ENCODE data around the gene FGF16. TPM values are rescaled to one million over a fixed set of nuclear protein-coding genes. Genes with fewer than 3 reads are reported as not detected.

Gene FGF16
- total and polyA plus RNA-seq, 2 of the 8 experiments (the other 6 are each of a cell fraction or from before 2014, with no cell fraction given) = 0.50 to 1.4 TPM

DNA sequence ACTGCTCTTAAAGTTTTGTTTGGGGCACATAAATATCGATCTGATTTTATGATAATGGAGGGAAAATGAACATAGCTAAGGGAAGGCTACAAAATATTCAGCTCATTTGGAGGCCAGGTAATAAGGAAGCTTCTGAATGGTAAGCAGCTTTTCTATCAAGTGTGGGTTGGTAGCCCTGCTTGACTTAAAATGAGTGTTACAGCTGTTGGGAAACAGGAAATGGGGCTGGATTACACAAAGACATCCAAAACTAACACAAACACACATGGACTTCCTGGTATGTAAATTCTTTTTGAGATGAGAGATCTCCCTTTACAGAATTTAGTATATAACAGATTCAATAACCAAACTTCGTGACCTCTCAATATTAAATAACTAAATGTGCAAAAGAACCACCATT lies 58.0 kb downstream of the FGF16 start:
- Histone ChIP-seq H3K18ac (ENCODE audit: extremely low read depth, low read length) (no peak overlapping the region), H2BK15ac (ENCODE audit: low read length) (no peak overlapping the region), H3K4me2 (ENCODE audit: insufficient read depth in 1 of 2, low read depth in 2 of 2, low read length in 2 of 2) (no peak overlapping the region), H3K9me3 (ENCODE audit: insufficient read depth in 2 of 2, low read depth in 1 of 2, low read length in 1 of 2) (no peaks in the 10 kb centered on the region), H4K20me1 (replicated peaks in 1 of 2; ENCODE audit: control insufficient read depth in 1 of 2, insufficient read depth in 2 of 2, low read length in 2 of 2) (no peaks in the 10 kb centered on the region), H3K4me1 (replicated peaks in 1 of 4; ENCODE audit: control insufficient read depth in 3 of 4, insufficient read depth in 4 of 4, low read length in 3 of 4) (peaks cover 0 to 5% (median 2%) of the 10 kb centered on the region in 4 experiments; a peak in 1 of 7 replicates), H3K27ac (ENCODE audit: low read depth, low read length) (no peak overlapping the region), H3K4ac (replicated peaks; ENCODE audit: insufficient read length, low read depth, low read length) (no peak overlapping the region), H2BK12ac (ENCODE audit: low read depth, low read length) (no peak overlapping the region), H3K14ac (ENCODE audit: insufficient read length) (no peak overlapping the region), H3K36me3 (ENCODE audit: control insufficient read depth in 2 of 4, insufficient read depth in 4 of 4, low read length in 3 of 4) (peaks cover 0 to 8% (median under 1%) of the 10 kb centered on the region in 4 experiments; a peak in 2 of 8 replicates), H3K4me3 (ENCODE audit: extremely low read depth in 1 of 4, insufficient read depth in 2 of 4, low read depth in 3 of 4, low read length in 4 of 4) (no peak overlapping the region), H2BK120ac (replicated peaks; ENCODE audit: low read depth, low read length) (no peak overlapping the region), H4K91ac (replicated peaks; ENCODE audit: insufficient read length, low read length) (no peak overlapping the region), H2BK20ac (ENCODE audit: low read length) (no peak overlapping the region), H3K9ac (replicated peaks in 1 of 4; ENCODE audit: extremely low read depth in 1 of 4, low read depth in 3 of 4, low read length in 3 of 4) (no peak overlapping the region), H3K56ac (replicated peaks; ENCODE audit: insufficient read length, low read depth, low read length) (no peak overlapping the region), H2AK5ac (ENCODE audit: low read depth, low read length) (no peak overlapping the region), H3K27me3 (replicated peaks in 1 of 4; ENCODE audit: control insufficient read depth in 3 of 4, extremely low read depth in 1 of 4, insufficient read depth in 3 of 4, low read length in 3 of 4) (no peaks in the 10 kb centered on the region), H3K79me1 (ENCODE audit: low read depth, low read length) (no peaks in the 10 kb centered on the region), H2AFZ (ENCODE audit: low read length) (no peak overlapping the region), H3K23me2 (ENCODE audit: low read depth, low read length) (no peaks in the 10 kb centered on the region), H2BK5ac (ENCODE audit: low read depth, low read length) (no peak overlapping the region), H3K23ac (ENCODE audit: insufficient read length) (no peak overlapping the region), H4K8ac (ENCODE audit: extremely low read depth, insufficient read depth, low read length) (no peak overlapping the region), H3K79me2 (ENCODE audit: control insufficient read depth in 1 of 2, insufficient read depth in 2 of 2, low read length in 2 of 2) (no peaks in the 10 kb centered on the region), H4K5ac (ENCODE audit: insufficient read length, low read depth, low read length) (no peak overlapping the region)
- ChIA-PET CTCF (ENCODE audit: partially characterized antibody) (interaction anchor here (0.8 kb wide), 1 partner anchor 125 kb away, joined by 3 read pairs; no protein-coding TSS in a partner anchor), POLR2A (ENCODE audit: partially characterized antibody) (no interaction called here)
- FAIRE-seq (no peak), DNase-seq (ENCODE audit: low read depth in 1 of 2, low spot score in 2 of 2) (no peak)
- TF ChIP-seq CREB1 (IDR thresholded peaks at IDR 0.05) = no peak
- TF ChIP-seq CBX5 (IDR thresholded peaks at IDR 0.05; ENCODE audit: low read depth, low read length) = no peak
- no peak for TF ChIP-seq RXRA (IDR thresholded peaks at IDR 0.05; ENCODE audit: insufficient read depth, low read depth, low read length)
- TF ChIP-seq BRCA1 (IDR thresholded peaks at IDR 0.05; ENCODE audit: low read depth, low read length) = no peak
- TF ChIP-seq TEAD4 (IDR thresholded peaks at IDR 0.05; ENCODE audit: low read depth, low read length) = no peak
- TF ChIP-seq ATF2 (IDR thresholded peaks at IDR 0.05; ENCODE audit: low read length) = no peak
- no peak for TF ChIP-seq SIRT6 (IDR thresholded peaks at IDR 0.05; ENCODE audit: low read length)
- 90% methylated on average over 2 of the region's 2 CpGs; no CpG with 5 or more reads in 1 of the 2 experiments for WGBS, 2 experiments (ENCODE audit: extremely low coverage in 1 of 2, insufficient coverage in 1 of 2, insufficient read length in 1 of 2, insufficient replicate concordance in 2 of 2, low coverage in 1 of 2, low lambda C conversion rate in 2 of 2, missing lambda C conversion rate in 1 of 2)
